Endothelial cell (in vitro differentiated cells): ENCODE data around the gene ALDH2. TPM values are rescaled to one million over a fixed set of nuclear protein-coding genes. Genes with fewer than 3 reads are reported as not detected.

Experiments used
- DNase-seq: peaks from one replicate; pipeline ENCODE4 v3.0.0; 2021; ENCODE audit warnings: low spot score
- H3K27ac Mint-ChIP-seq: one replicate; pipeline ENCODE4 v1.8.0; 2021; ENCODE audit warnings: mixed read lengths, inconsistent platforms; ENCODE audit not compliant: unreplicated experiment
- H3K27me3 Mint-ChIP-seq: one replicate; pipeline ENCODE4 v1.8.0; 2021; ENCODE audit warnings: mild to moderate bottlenecking, moderate library complexity, mixed read lengths, inconsistent platforms; ENCODE audit not compliant: unreplicated experiment
- H3K36me3 Mint-ChIP-seq: one replicate; pipeline ENCODE4 v1.8.0; 2021; ENCODE audit warnings: mild to moderate bottlenecking, low read depth, mixed read lengths, inconsistent platforms; ENCODE audit not compliant: unreplicated experiment
- H3K4me1 Mint-ChIP-seq: one replicate; pipeline ENCODE4 v1.8.0; 2021; ENCODE audit warnings: mild to moderate bottlenecking, mixed read lengths, inconsistent platforms; ENCODE audit not compliant: unreplicated experiment
- H3K4me3 Mint-ChIP-seq: one replicate; pipeline ENCODE4 v1.8.0; 2021; ENCODE audit warnings: mild to moderate bottlenecking, mixed read lengths, inconsistent platforms; ENCODE audit not compliant: unreplicated experiment
- H3K9me3 Mint-ChIP-seq: one replicate; pipeline ENCODE4 v1.8.0; 2021; ENCODE audit warnings: mixed read lengths, inconsistent platforms; ENCODE audit not compliant: unreplicated experiment
- CTCF ChIP-seq: fragments of 200-600 bp; sonication (generic); IDR thresholded peaks from one replicate; pipeline ENCODE4 v1.5.0; 2021; ENCODE audit warnings: antibody characterized with exemption; ENCODE audit not compliant: unreplicated experiment
- total RNA-seq: library from RNA; stranded (reverse); fragmentation: NEBNext Ultra II Directional; extraction: Animal tissue kit (Norgen Biotek cat#: 25700); gene quantifications from one replicate; pipeline ENCODE4 v1.2.1, GENCODE V29; 2021; ENCODE audit not compliant: unreplicated experiment

Gene ALDH2
- total RNA-seq, 1 donor from 2014 or later = 98.5 TPM

DNA sequence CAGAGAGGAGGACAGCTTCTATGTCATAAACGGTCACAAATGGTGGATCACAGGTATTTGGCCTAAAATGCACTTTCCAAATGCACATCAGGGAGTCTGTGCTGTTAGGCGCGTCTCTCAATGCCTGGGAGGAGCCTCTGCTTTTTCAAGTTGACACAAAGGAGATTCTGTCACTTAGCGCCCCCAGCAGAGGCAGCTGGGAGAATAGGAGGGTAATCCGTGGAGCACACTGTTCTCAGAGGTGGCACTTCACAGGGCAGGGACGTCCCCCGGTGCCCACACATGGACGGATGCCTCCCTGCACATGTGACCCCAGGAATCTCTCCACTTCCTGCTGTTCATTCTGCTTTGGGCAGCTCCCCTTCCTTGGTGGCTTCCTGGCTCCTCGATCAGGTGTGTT lies 19.4 kb upstream of the ALDH2 start:
- Mint-ChIP-seq H3K27ac (no peak overlapping the region), H3K4me3 (no peak overlapping the region), H3K36me3 (peaks cover 22% of the 10 kb centered on the region), H3K27me3 (peaks cover 8% of the 10 kb centered on the region), H3K4me1 (peaks cover 6% of the 10 kb centered on the region), H3K9me3 (no peaks in the 10 kb centered on the region)
- DNase-seq = no peak
- TF ChIP-seq CTCF = no peak

DNA sequence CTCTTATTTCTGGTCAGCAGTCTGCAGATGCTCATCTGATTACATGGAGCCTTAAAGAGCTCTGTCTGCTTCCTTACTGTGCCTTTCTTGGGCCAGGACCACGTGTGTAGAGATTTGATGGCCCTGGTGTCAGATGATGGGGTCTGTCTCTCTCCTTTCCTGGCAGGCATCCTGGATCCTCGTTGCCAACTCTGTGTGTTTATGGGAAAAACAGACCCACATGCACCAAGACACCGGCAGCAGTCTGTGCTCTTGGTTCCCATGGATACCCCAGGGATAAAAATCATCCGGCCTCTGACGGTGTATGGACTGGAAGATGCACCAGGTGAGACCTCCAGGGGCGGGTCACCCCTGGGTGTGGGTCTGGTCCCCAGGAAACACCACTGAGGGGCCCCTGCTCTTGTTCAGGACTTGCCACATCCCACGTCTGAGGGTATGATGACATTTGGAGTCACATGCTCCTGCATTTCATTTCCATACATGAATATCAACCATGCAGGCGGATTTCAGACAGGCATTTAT lies 18.5 kb upstream of the ALDH2 start:
- Mint-ChIP-seq H3K27ac (no peak overlapping the region), H3K4me3 (no peak overlapping the region), H3K27me3 (peaks cover 10% of the 10 kb centered on the region), H3K9me3 (no peaks in the 10 kb centered on the region), H3K36me3 (peaks cover 22% of the 10 kb centered on the region), H3K4me1 (peaks cover 6% of the 10 kb centered on the region)
- DNase-seq = no peak
- TF ChIP-seq CTCF = no peak

GRCh38 chr12:111748867-111749266 lies 17.9 kb upstream of the ALDH2 start:
- peaks cover 6% of the 10 kb centered on the region for H3K4me1 Mint-ChIP-seq
- H3K27me3 Mint-ChIP-seq = peaks cover 10% of the 10 kb centered on the region
- no peak overlapping the region for H3K27ac Mint-ChIP-seq
- peaks cover 22% of the 10 kb centered on the region for H3K36me3 Mint-ChIP-seq
- H3K4me3 Mint-ChIP-seq = no peak overlapping the region
- DNase-seq = no peak
- TF ChIP-seq CTCF = no peak
- H3K9me3 Mint-ChIP-seq = no peaks in the 10 kb centered on the region

GRCh38 chr12:111749391-111749790 lies 17.3 kb upstream of the ALDH2 start:
- peaks cover 10% of the 10 kb centered on the region for H3K27me3 Mint-ChIP-seq
- peaks cover 6% of the 10 kb centered on the region for H3K4me1 Mint-ChIP-seq
- no peak overlapping the region for H3K27ac Mint-ChIP-seq
- DNase-seq = no peak
- H3K9me3 Mint-ChIP-seq = no peaks in the 10 kb centered on the region
- H3K36me3 Mint-ChIP-seq = peaks cover 22% of the 10 kb centered on the region
- no peak for TF ChIP-seq CTCF
- H3K4me3 Mint-ChIP-seq = no peak overlapping the region

DNA sequence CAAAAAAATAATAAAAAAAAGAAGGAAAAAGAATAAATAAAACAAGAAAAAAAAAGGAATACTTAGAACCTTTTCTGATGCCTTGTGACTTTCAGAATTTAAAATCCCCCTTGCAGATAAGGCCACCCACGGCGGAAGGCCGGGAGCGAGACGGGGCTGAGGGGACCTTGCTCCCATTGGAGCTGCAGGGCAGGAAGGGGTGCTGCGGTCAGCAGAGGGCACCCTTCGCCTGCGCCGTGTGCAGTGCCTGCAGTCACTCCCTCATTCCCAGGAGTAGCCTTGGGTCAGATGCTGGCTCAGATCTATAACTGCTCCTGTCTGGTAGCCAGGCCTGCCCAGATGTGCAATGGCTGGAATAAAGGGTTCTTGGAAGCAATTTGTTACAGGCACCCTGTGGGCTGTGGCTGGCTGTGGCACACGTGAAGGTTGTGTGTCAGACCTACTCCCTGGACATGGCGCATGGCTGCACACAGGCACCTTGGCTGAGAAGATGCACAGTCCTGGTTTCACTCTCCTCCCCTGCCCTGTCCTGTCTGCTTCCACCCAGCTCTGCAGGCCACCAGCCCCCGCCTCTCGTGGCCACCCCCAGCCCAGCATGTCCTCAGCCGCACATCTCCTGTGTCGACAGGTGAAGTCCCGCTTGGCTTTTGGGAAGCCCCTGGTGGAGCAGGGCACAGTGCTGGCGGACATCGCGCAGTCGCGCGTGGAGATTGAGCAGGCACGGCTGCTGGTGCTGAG lies 13.4 kb upstream of the ALDH2 start:
- peaks cover 2% of the 10 kb centered on the region for H3K4me1 Mint-ChIP-seq
- H3K9me3 Mint-ChIP-seq = no peaks in the 10 kb centered on the region
- peaks cover 4% of the 10 kb centered on the region for H3K36me3 Mint-ChIP-seq
- H3K27me3 Mint-ChIP-seq = peaks cover 4% of the 10 kb centered on the region
- DNase-seq = peak; percentile 67
- no peak overlapping the region for H3K27ac Mint-ChIP-seq
- no peak overlapping the region for H3K4me3 Mint-ChIP-seq
- peak; percentile 32 for TF ChIP-seq CTCF
